Neutrophil (primary cell): ENCODE measurements around the gene GOSR2.

Source experiments
- H3K27ac ChIP-seq: fragments of 200-600 bp; sonication (generic); 2 replicates; pipeline ENCODE4 v1.5.1; 2016; ENCODE audit warnings: mild to moderate bottlenecking, moderate library complexity
- H3K27me3 ChIP-seq: fragments of 200-600 bp; sonication (generic); 2 replicates; pipeline ENCODE4 v1.6.0; 2016; ENCODE audit warnings: mild to moderate bottlenecking
- H3K36me3 ChIP-seq: fragments of 200-600 bp; sonication (generic); 2 replicates; pipeline ENCODE4 v1.5.1; 2017
- H3K4me1 ChIP-seq, 2 experiments: fragments of 200-600 bp in 1 of 2; sonication (generic) in 1 of 2; 1 replicate in 1 of 2; 2 replicates in 1 of 2; pipeline versions ENCODE4 v1.5.1 to v1.6.1; 2013 to 2016; ENCODE audit warnings: low read depth in 1 of 2, low read length in 1 of 2, mild to moderate bottlenecking in 1 of 2, moderate library complexity in 1 of 2; ENCODE audit not compliant: control insufficient read depth in 1 of 2, insufficient read depth in 1 of 2
- H3K4me3 ChIP-seq, 2 experiments: fragments of 200-600 bp in 1 of 2; sonication (generic) in 1 of 2; 1 replicate in 1 of 2; 2 replicates in 1 of 2; pipeline ENCODE4 v1.5.1; 2013 to 2016; ENCODE audit warnings: low read depth in 1 of 2, low read length in 1 of 2, mild to moderate bottlenecking in 1 of 2, moderate library complexity in 1 of 2
- H3K9me3 ChIP-seq: fragments of 200-600 bp; sonication (generic); 2 replicates; pipeline ENCODE4 v1.5.1; 2016
- CTCF ChIP-seq: fragments of 200-600 bp; sonication (generic); IDR thresholded peaks from 2 replicates; pipeline ENCODE4 v1.5.1; 2016; ENCODE audit warnings: antibody characterized with exemption

Gene GOSR2

DNA sequence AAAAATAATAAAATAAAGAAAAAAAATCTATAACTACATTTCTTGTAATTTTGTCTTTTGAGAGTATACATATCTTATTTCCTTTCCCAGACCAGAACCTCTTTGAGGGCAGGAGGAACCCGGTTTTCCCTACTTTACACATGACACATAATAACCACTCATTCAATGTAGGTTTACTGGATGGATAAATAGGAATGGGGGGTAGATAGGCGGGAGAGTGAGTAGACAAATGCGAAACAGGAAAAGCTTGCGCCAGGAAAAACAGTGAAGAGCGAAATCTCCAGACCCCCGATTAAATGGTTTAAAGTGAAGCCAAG, 515 bp upstream of the GOSR2 start:
- H3K4me1 ChIP-seq, result peaks cover 12 to 15% of the 10 kb centered on the region in 2 experiments
- H3K9me3 ChIP-seq, result no peaks in the 10 kb centered on the region
- no peak for TF ChIP-seq CTCF
- H3K4me3 ChIP-seq, result peak overlapping the region; percentile 68 to 81
- peaks cover 11% of the 10 kb centered on the region for H3K27me3 ChIP-seq
- peak overlapping the region; percentile 68 for H3K27ac ChIP-seq
- H3K36me3 ChIP-seq, result no peaks in the 10 kb centered on the region

DNA sequence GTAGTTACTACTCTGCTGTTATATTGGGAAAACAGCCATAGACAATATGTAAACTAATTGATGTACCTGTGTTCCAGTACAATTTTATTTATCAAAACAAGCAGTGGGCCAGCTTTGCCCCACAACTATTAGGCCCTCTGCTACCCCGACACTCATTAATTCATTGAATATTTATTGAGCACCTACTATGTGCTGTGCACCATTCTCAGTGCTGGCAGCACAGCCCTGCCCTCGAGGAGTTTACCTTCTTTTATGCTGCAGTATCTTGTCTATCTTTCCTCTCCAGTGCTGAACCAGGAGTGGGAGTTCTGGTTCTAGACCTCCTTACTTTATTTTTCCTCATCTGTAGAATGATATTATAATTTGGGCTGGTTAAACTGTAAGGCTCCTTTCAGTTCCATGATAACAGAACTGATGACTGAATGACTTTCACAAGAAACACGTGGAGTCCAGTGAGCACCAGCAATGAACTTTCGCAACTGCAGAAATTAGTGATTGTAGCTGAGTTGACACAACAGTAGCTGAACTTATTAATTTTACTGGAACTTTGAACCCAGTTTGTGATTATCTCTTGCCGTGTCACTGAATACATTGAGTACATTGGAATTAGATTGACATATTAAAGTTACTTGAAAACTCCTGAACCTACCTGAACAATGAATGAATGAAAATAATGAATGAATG, 2.4 kb downstream of the GOSR2 start:
- no peaks in the 10 kb centered on the region for H3K9me3 ChIP-seq
- peaks cover 12 to 15% of the 10 kb centered on the region in 2 experiments for H3K4me1 ChIP-seq
- no peak for TF ChIP-seq CTCF
- no peak overlapping the region for H3K27ac ChIP-seq
- H3K36me3 ChIP-seq, result peaks cover 4% of the 10 kb centered on the region
- H3K27me3 ChIP-seq, result peaks cover 6% of the 10 kb centered on the region
- no peak overlapping the region for H3K4me3 ChIP-seq

DNA sequence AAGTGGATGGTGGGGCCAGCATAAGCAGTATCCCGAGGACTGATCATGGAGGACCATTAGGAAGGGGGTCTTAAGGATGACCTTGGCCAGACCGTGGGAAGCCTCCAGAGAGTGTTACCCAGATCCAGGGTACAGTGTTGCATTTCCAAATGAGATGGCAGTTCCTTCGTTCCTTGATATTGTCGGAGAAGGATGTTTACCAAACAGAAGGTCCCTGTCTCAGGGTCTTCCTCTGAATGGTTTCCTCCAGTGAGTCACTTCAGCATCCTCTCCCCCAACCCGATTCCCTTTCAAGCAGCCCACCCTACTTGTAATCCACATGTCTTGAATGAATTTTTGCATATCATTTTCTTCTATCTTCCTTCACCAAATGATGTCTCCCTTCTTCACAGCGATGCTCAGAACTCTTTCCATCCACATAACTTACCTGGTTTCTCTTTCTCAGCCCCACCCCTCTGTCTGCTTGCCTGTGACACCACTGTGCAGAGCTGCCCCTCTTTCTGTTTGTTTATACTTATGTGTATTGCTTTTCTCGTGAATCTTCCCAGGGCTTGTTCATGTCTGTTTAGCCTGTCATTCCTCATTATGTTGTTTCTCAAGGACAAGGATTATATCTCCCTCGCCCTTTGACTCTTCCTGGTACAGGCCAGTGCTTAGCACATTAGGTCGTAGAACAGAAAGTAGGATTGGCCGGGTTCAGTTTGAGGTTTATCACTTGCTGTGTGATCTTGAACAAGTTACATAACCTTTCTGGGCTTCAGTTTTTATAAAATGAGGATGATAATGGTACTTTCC, 5.7 kb downstream of the GOSR2 start:
- no peaks in the 10 kb centered on the region for H3K27me3 ChIP-seq
- H3K4me3 ChIP-seq, result no peak overlapping the region
- no peak for TF ChIP-seq CTCF
- no peaks in the 10 kb centered on the region for H3K9me3 ChIP-seq
- peaks cover 38% of the 10 kb centered on the region for H3K36me3 ChIP-seq
- H3K27ac ChIP-seq, result no peak overlapping the region
- H3K4me1 ChIP-seq, result peaks cover 6 to 7% of the 10 kb centered on the region in 2 experiments

DNA sequence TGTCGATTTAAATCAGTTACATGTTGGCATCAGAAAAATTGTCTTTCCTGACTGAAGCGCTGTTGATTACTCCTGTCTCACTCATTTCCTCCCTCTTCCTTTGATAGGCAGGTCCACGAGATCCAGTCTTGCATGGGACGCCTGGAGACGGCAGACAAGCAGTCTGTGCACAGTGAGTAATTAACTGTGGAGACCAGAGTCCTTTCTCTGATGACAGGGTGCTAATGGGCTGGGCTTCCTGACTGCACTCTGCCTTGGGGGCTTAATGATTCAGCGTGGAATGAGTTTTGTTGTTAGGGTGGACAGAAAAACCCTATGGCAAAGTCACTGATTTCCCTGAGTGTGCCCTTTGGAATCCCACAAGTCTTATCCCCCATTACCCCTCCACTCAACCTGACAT, 6.5 kb downstream of the GOSR2 start:
- Histone ChIP-seq H3K9me3 (no peaks in the 10 kb centered on the region), H3K27ac (no peak overlapping the region), H3K4me1 (no peaks in the 10 kb centered on the region), H3K27me3 (no peaks in the 10 kb centered on the region), H3K36me3 (peaks cover 45% of the 10 kb centered on the region), H3K4me3 (no peak overlapping the region)
- TF ChIP-seq CTCF, result no peak

DNA sequence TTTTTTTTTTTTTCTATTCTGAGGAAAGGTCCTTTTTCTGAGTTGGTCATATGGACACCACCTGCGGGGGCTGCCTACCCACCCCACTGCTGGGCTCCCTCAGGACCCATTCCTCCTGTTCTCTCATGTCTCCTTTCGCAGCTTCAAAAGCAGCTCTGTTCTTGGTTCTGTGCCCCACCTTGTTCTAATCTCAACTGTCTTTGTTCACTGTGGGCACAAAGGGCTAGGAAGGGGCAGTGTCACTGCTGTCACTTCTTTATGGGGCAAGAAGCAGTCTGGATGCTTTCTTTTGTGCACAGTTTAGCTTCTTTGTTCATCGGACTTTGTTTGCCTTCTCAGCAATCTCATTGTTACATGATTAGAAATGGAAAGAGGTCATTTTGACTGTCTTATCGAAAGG, 7.1 kb downstream of the GOSR2 start:
- Histone ChIP-seq H3K27me3 (no peaks in the 10 kb centered on the region), H3K27ac (no peak overlapping the region), H3K36me3 (peaks cover 52% of the 10 kb centered on the region), H3K9me3 (no peaks in the 10 kb centered on the region), H3K4me1 (no peaks in the 10 kb centered on the region), H3K4me3 (no peak overlapping the region)
- TF ChIP-seq CTCF, result no peak
